Measurements from ENCODE around the gene NR6A1.

DNA sequence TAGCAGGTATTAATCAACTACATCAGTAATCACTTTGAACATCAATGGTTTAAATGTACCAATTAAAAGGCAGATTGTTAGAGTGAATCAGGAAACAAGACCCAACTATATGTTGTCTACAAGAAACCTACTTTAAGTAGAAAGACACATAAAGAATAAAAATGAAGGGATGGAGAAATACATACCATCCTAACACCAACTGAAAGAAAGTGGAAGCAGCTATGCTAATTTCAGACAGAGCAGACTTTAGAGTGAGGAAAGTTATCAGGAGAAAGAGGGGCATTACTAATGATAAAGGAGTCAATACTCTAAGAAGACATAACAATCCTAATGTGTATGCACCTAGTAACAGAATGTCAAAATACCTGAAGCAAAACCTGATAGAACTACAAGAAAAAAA lies 125.8 kb downstream of the NR6A1 start:
- TF ChIP-seq EZH2phosphoT487 (IDR thresholded peaks at IDR 0.05; ENCODE audit: insufficient read depth, low read depth) (no peak), EZH2 (IDR thresholded peaks at IDR 0.05; ENCODE audit: insufficient read depth, poor library complexity, severe bottlenecking) (no peak)
